HG03097 (cell line): ENCODE measurements around the gene IFITM5.
"Not testable (repeated sequence)": the region's sequence is repeated elsewhere in the genome, so short reads cannot be mapped to it uniquely, and the experiment has no call there.

ENCODE experiments used
- ATAC-seq: cut with Tn5 transposase; IDR thresholded peaks from one replicate; pipeline ENCODE4 v1.9.1; 2021; ENCODE audit not compliant: unreplicated experiment, low FRiP score

Gene IFITM5

GRCh38 chr11:299081-299891 is at the start of gene IFITM5:
Gene IFITM5 (minus strand): TSS chr11:299526. CDS start chr11:299490, 36 bp downstream.
- ATAC-seq = no peak

- no peak for ATAC-seq
These were observed 47.2 kb upstream of the IFITM5 start for GRCh38 chr11:346529-346928.

GRCh38 chr11:344836-345578 is 45.7 kb upstream of the IFITM5 start:
- no peak for ATAC-seq

GRCh38 chr11:342328-342727 is 43.0 kb upstream of the IFITM5 start:
- no peak for ATAC-seq

- no peak for ATAC-seq
These were observed 41.5 kb upstream of the IFITM5 start for GRCh38 chr11:340539-341512.

- no peak for ATAC-seq
These were observed 40.6 kb upstream of the IFITM5 start for GRCh38 chr11:339963-340362.

- ATAC-seq = no peak
These were observed 38.4 kb upstream of the IFITM5 start for GRCh38 chr11:337711-338110.

GRCh38 chr11:336659-337198 is 37.4 kb upstream of the IFITM5 start:
- no peak for ATAC-seq

- ATAC-seq = no peak
These were observed 36.7 kb upstream of the IFITM5 start for GRCh38 chr11:335779-336658.

- ATAC-seq = no peak
These were observed 35.1 kb upstream of the IFITM5 start for GRCh38 chr11:334264-334994.

GRCh38 chr11:333616-334263 is 34.4 kb upstream of the IFITM5 start:
- ATAC-seq = not testable (repeated sequence)

GRCh38 chr11:332651-333480 is 33.5 kb upstream of the IFITM5 start:
- no peak for ATAC-seq

GRCh38 chr11:331358-332060 is 32.2 kb upstream of the IFITM5 start:
- ATAC-seq = no peak

GRCh38 chr11:330694-331357 is 31.5 kb upstream of the IFITM5 start:
- ATAC-seq = no peak

GRCh38 chr11:330307-330693 is 31.0 kb upstream of the IFITM5 start:
- no peak for ATAC-seq

- ATAC-seq = no peak
These were observed 30.5 kb upstream of the IFITM5 start for GRCh38 chr11:329886-330253.
